Mesendoderm (in vitro differentiated cells): Measurements from ENCODE around the gene SUN3.
A peak's percentile ranks its signal among the peaks of the same experiment; 100 is the strongest.
"Not testable (repeated sequence)": the region's sequence is repeated elsewhere in the genome, so short reads cannot be mapped to it uniquely, and the experiment has no call there.

Experiments used
- DNase-seq: peaks from one replicate; pipeline ENCODE4 v3.0.0; 2013
- H2AK5ac ChIP-seq: 2 replicates; pipeline ENCODE4 v1.6.1; 2013; ENCODE audit warnings: low read length, inconsistent platforms
- H2BK120ac ChIP-seq: 2 replicates; pipeline ENCODE4 v1.6.1; 2013; ENCODE audit warnings: low read depth, mild to moderate bottlenecking, low read length, moderate library complexity, mixed read lengths
- H2BK15ac ChIP-seq: replicated peaks from 2 replicates; pipeline ENCODE4 v1.6.1; 2013; ENCODE audit warnings: low read depth, mild to moderate bottlenecking, moderate library complexity
- H2BK5ac ChIP-seq: 2 replicates; pipeline ENCODE4 v1.6.1; 2013; ENCODE audit warnings: low read length, inconsistent platforms
- H3K18ac ChIP-seq: 2 replicates; pipeline ENCODE4 v1.6.1; 2013; ENCODE audit warnings: mild to moderate bottlenecking, low read length, mixed read lengths
- H3K23ac ChIP-seq: one replicate; pipeline ENCODE4 v1.6.1; 2013; ENCODE audit warnings: low read length
- H3K27ac ChIP-seq: 2 replicates; pipeline ENCODE4 v1.5.1; 2013; ENCODE audit warnings: low read depth, mild to moderate bottlenecking, inconsistent platforms, low read length, moderate library complexity
- H3K27me3 ChIP-seq: 2 replicates; pipeline ENCODE4 v1.6.1; 2013; ENCODE audit warnings: low read length, control low read depth, mild to moderate bottlenecking, inconsistent platforms; ENCODE audit not compliant: insufficient read depth, poor library complexity
- H3K36me3 ChIP-seq: 2 replicates; pipeline ENCODE4 v1.6.1; 2013; ENCODE audit warnings: low read length, inconsistent platforms; ENCODE audit not compliant: control insufficient read depth, insufficient read depth
- H3K4ac ChIP-seq: one replicate; pipeline ENCODE4 v1.6.1; 2013; ENCODE audit warnings: low read depth, mild to moderate bottlenecking, low read length, moderate library complexity
- H3K4me1 ChIP-seq: 2 replicates; pipeline ENCODE4 v1.6.1; 2013; ENCODE audit warnings: low read depth, low read length, inconsistent platforms; ENCODE audit not compliant: control insufficient read depth
- H3K4me2 ChIP-seq: 2 replicates; pipeline ENCODE4 v1.6.1; 2013; ENCODE audit warnings: low read length
- H3K4me3 ChIP-seq: 2 replicates; pipeline ENCODE4 v1.5.1; 2013; ENCODE audit warnings: mild to moderate bottlenecking, low read length
- H3K56ac ChIP-seq: one replicate; pipeline ENCODE4 v1.6.1; 2013; ENCODE audit warnings: low read length
- H3K79me1 ChIP-seq: 2 replicates; pipeline ENCODE4 v1.6.1; 2013; ENCODE audit warnings: low read length, inconsistent platforms
- H3K79me2 ChIP-seq: 2 replicates; pipeline ENCODE4 v1.6.1; 2013; ENCODE audit warnings: mild to moderate bottlenecking, low read length; ENCODE audit not compliant: control insufficient read depth, insufficient read depth
- H3K9ac ChIP-seq: 2 replicates; pipeline ENCODE4 v1.6.1; 2013; ENCODE audit warnings: low read length, inconsistent platforms
- H4K5ac ChIP-seq: one replicate; pipeline ENCODE4 v1.6.1; 2013; ENCODE audit warnings: low read length
- H4K8ac ChIP-seq: one replicate; pipeline ENCODE4 v1.6.1; 2013; ENCODE audit warnings: low read depth, mild to moderate bottlenecking, control low read depth, low read length, moderate library complexity
- WGBS: extraction: QIAGEN DNeasy Blood & Tissue Kit; methylation state at CpG from one replicate; pipeline ENCODE4 v1.1.7; 2013; ENCODE audit warnings: low lambda C conversion rate, missing lambda C conversion rate; ENCODE audit not compliant: insufficient coverage; ENCODE audit errors: extremely low coverage; 5-methylcytosine and 5-hydroxymethylcytosine counted together

SUN3 gene

GRCh38 chr7:47992446-47992845, 36.5 kb downstream of the SUN3 start:
- Histone ChIP-seq H3K4ac (no peak overlapping the region), H3K18ac (no peak overlapping the region), H3K4me2 (no peak overlapping the region), H3K56ac (no peak overlapping the region), H3K27ac (no peak overlapping the region), H3K4me3 (no peak overlapping the region), H4K5ac (no peak overlapping the region), H2BK15ac (no peak overlapping the region), H3K4me1 (no peaks in the 10 kb centered on the region), H3K23ac (no peak overlapping the region), H3K36me3 (no peaks in the 10 kb centered on the region), H3K27me3 (no peaks in the 10 kb centered on the region), H3K9ac (no peak overlapping the region), H3K79me1 (no peaks in the 10 kb centered on the region), H4K8ac (no peak overlapping the region), H2BK120ac (no peak overlapping the region), H3K79me2 (no peaks in the 10 kb centered on the region), H2AK5ac (no peak overlapping the region), H2BK5ac (no peak overlapping the region)
- 100% methylated on average over 1 of the region's 3 CpGs for WGBS
- peak; percentile 26 for DNase-seq

GRCh38 chr7:47991741-47992311, 37.1 kb downstream of the SUN3 start:
- no peaks in the 10 kb centered on the region for H3K27me3 ChIP-seq

GRCh38 chr7:47991270-47991669, 37.6 kb downstream of the SUN3 start:
- no peaks in the 10 kb centered on the region for H3K79me2 ChIP-seq
- no peak overlapping the region for H3K23ac ChIP-seq
- no peak overlapping the region for H3K18ac ChIP-seq
- peak overlapping the region; percentile 89 for H3K56ac ChIP-seq
- WGBS: no CpG with 5 or more reads among the region's 1 CpG
- no peak overlapping the region for H4K8ac ChIP-seq
- H3K79me1 ChIP-seq: no peaks in the 10 kb centered on the region
- H3K4me1 ChIP-seq: no peaks in the 10 kb centered on the region
- DNase-seq: no peak
- no peak overlapping the region for H2BK5ac ChIP-seq
- no peak overlapping the region for H2BK120ac ChIP-seq
- peak overlapping the region; percentile 61 for H3K27ac ChIP-seq
- H2AK5ac ChIP-seq: no peak overlapping the region
- H3K27me3 ChIP-seq: no peaks in the 10 kb centered on the region
- H3K4me2 ChIP-seq: no peak overlapping the region
- H2BK15ac ChIP-seq: no peak overlapping the region
- H3K4ac ChIP-seq: no peak overlapping the region
- peak overlapping the region; percentile 65 for H3K9ac ChIP-seq
- no peak overlapping the region for H3K4me3 ChIP-seq
- H4K5ac ChIP-seq: no peak overlapping the region
- H3K36me3 ChIP-seq: no peaks in the 10 kb centered on the region

More at GRCh38 chr7:47991741-47992311, 37.1 kb downstream of the SUN3 start:
- Histone ChIP-seq H3K36me3 (no peaks in the 10 kb centered on the region), H3K23ac (no peak overlapping the region), H3K4me2 (peak overlapping the region; percentile 56), H3K79me2 (no peaks in the 10 kb centered on the region), H3K4me3 (no peak overlapping the region), H2BK15ac (no peak overlapping the region), H3K18ac (no peak overlapping the region), H3K56ac (peak overlapping the region; percentile 90), H4K8ac (no peak overlapping the region), H3K4me1 (no peaks in the 10 kb centered on the region), H3K9ac (peak overlapping the region; percentile 65), H4K5ac (no peak overlapping the region), H2BK120ac (no peak overlapping the region), H3K27ac (peak overlapping the region; percentile 64), H2BK5ac (peak overlapping the region; percentile 66), H3K4ac (no peak overlapping the region), H2AK5ac (no peak overlapping the region), H3K79me1 (no peaks in the 10 kb centered on the region)
- no CpG with 5 or more reads among the region's 26 CpGs for WGBS
- peak; percentile 95 for DNase-seq

- H3K9ac ChIP-seq: no peak overlapping the region
Observed at GRCh38 chr7:47990592-47990991, 38.3 kb downstream of the SUN3 start.

GRCh38 chr7:47989607-47990400, 39.1 kb downstream of the SUN3 start:
- DNase-seq: peak; percentile 51
- H3K4ac ChIP-seq, H2BK15ac ChIP-seq, H3K27ac ChIP-seq, H4K8ac ChIP-seq, H3K18ac ChIP-seq, H3K23ac ChIP-seq, H2BK120ac ChIP-seq, H2AK5ac ChIP-seq, H2BK5ac ChIP-seq, H3K4me1 ChIP-seq, H3K79me2 ChIP-seq, H3K27me3 ChIP-seq, H3K56ac ChIP-seq, H3K9ac ChIP-seq, H3K4me2 ChIP-seq, H3K36me3 ChIP-seq, H3K4me3 ChIP-seq, H4K5ac ChIP-seq, H3K79me1 ChIP-seq: not testable (repeated sequence)
- WGBS: no CpG with 5 or more reads among the region's 10 CpGs

More at GRCh38 chr7:47990592-47990991, 38.3 kb downstream of the SUN3 start:
- Histone ChIP-seq H4K5ac (no peak overlapping the region), H2AK5ac (no peak overlapping the region), H3K18ac (peak overlapping the region; percentile 75), H4K8ac (no peak overlapping the region), H3K4me2 (no peak overlapping the region), H3K79me2 (no peaks in the 10 kb centered on the region), H3K36me3 (no peaks in the 10 kb centered on the region), H2BK15ac (no peak overlapping the region), H3K4ac (no peak overlapping the region), H3K4me3 (no peak overlapping the region), H2BK5ac (no peak overlapping the region), H3K27me3 (no peaks in the 10 kb centered on the region), H3K27ac (no peak overlapping the region), H3K56ac (no peak overlapping the region), H2BK120ac (no peak overlapping the region), H3K4me1 (no peaks in the 10 kb centered on the region), H3K23ac (no peak overlapping the region), H3K79me1 (no peaks in the 10 kb centered on the region)
- WGBS: no CpG with 5 or more reads among the region's 5 CpGs
- no peak for DNase-seq
